Epidermal melanocyte (primary cell): Measurements from ENCODE around the gene ABHD2.

Experiments
- DNase-seq: peaks from one replicate; pipeline ENCODE4 v3.0.0; 2011; ENCODE audit warnings: low spot score; ENCODE audit not compliant: insufficient read length

The ABHD2 gene

DNA sequence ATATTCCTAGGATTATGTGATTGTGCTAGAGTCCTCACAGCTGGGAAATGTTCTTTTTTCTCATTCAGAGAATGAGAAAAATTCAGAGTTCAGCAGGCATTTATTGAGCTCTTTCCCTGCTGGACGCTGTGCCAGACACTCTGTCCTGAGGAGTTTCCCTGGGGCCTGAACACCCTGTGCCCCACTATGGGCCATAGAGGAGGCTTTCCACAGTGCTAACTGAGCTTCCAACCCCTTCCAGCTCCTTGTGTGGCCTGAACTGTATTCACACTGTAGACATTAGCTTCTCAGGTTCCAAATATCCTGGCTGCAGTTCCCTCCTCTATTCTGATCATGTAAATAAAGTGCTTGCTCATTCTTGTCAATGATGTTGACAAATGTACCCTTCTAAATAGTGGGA lies 10.0 kb downstream of the ABHD2 start:
- no peak for DNase-seq

DNA sequence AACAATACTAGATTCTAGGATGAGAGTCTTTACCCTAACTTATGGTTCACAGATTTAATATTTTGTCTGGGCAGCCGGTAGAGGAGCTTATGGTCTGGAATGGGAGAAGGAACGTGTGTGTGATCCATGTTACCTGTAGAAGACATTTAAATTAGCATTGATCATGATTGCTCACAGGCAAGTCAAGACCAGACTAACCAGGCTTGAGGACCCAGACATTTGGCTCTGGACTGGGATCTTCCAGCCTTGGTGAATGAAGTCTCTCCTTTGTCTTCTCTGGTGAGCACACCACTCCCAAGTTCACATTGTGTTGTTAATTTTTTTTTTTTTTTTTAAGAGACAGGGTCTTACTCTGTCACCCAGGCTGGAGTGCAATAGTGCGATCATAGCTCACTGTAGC lies 11.7 kb downstream of the ABHD2 start:
- DNase-seq = no peak

DNA sequence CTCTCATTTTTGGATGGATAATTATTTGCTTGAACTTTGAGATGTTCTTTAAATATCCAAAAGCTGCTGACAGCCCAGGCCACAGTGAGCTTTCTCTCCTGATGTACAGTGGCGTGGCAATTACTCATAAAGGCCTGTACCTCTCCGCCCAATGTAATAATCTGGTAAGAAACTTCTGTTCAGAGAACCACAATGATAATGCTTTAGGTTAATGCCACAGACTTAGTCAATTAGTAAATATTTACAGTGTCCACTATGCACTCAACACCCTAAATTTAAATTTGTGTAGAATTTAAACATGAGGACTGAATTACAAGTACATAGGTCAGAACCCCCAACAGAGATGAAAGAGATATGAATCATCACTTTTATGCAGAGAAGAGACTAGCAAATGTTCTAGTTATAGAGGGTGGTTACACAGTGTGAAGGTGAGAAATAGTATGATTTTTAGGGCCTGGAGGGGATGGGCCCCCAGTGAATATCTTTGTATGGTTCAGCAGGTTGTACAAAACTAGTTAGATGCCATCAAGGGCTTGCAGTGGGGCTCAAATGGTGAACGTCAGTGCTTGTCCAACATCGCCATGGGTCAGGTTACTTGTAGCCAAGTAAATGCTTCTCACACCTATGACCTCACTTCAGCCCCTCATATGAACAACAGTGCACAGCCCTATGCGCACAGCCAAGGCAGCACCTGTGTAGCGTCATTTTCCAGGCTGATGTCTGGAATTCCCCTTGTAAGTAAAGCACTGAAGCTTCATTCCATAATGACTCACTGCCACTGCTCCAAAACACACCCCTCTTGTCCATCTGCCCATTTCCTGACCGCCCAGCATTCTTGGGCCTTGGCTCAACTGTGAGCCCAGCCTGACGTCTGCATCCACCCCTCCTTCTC lies 13.3 kb downstream of the ABHD2 start:
- no peak for DNase-seq

DNA sequence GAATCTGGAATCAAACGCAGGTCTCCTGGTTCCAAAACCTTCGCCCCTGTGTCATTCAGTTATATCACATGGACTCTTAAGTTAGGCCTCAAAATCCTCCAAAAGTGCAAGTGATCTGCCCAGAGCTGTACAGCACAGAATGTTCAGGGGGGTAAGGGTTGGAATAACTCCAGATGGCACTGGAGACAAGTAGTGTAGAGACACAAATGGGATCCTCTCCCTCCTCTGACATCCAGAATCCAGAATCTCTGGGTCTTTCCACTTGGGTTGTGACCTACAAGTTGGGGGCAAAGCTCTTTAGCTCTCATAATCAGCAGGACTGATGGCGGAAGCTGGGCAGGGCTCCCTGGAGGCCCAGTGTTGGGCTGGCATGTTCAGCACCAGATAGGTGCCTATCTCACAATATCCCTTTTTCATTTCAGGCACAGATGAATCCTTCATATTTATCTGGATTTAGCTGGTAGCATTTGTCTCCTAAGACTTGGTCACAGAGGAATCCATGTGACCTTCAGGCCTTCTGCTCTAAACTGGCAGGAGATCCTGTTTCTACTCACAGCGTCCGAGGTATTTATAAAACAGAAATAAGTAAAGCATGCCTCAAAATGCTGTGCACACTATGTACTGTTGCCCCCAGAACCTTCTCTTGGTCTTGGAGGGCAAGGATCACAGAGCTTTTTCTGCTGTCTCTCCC lies 15.4 kb downstream of the ABHD2 start:
- no peak for DNase-seq

DNA sequence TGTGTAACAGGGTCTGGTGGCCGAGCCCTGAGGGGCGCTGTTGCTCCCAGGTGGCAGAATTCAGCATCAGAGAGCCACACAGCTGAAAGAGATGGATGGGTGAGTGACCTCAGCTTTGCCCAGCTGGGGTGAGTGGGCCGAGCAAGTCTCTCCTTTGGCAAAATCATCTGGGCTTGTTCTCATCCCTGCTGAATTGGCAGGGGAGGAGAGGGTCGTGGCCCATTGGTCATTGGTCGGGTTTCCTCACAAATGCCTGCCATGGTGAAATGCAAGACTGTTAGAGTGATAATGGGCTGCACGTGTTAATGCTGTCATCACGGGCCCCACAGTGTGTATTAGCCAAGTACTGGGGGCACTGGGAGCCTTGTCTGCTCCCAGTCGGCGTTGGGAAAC lies 15.9 kb downstream of the ABHD2 start:
- no peak for DNase-seq

DNA sequence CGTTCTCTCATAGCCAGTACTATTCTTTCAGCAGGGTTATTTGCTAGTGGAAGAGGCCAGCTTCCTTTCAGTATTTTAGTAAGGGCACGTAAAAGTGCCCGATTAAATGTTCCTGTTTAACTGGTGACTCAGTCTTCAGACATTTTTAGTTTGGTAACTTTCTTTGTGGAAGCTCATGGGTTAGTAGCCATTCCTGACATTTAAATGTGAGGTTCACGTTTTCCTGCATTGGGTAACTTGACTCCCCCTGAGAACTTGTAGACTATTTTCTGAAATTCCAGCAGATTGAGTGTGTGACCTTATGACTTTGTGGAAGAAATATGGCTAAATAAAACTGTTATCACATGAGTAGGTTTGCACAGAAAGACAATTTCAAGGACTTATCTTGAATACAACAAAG lies 16.9 kb downstream of the ABHD2 start:
- DNase-seq = no peak

DNA sequence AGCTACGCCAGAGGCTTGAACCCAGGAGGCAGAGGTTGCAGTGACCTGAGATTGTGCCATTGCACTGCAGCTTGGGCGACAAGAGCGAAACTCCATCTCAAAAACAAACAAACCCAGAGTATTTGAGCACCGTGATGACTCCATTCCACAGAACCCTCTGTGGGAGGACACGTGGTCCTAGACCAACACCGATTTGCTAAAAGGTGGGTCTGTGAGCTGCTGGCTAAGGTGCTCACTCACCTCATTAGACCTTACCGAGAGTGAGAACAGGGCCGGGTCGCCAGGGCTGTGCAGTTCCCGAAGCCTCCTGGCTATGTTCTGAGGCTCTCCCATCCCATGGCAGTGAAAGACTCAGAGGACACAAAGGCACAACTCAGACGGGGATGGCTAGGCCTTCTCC lies 17.9 kb downstream of the ABHD2 start:
- no peak for DNase-seq

DNA sequence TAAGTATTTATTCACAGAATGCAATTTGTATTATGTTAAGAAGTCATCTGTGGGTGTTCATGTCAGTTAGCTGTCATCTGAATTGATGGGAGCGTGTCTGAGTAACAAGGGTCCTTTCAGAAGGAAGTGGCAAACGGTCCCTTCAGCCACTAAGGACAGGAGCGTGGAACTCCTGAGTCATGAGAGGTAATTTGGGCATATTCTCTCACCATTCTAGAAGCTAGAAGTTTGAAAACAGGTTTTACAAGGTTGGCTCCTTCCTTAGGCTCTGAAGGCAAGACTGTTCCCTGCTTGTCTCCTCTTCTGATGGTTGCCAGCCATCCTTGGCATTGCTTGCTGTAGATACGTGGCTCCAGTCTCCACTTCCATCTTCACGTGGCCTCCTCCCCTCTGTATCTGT lies 19.7 kb downstream of the ABHD2 start:
- no peak for DNase-seq

DNA sequence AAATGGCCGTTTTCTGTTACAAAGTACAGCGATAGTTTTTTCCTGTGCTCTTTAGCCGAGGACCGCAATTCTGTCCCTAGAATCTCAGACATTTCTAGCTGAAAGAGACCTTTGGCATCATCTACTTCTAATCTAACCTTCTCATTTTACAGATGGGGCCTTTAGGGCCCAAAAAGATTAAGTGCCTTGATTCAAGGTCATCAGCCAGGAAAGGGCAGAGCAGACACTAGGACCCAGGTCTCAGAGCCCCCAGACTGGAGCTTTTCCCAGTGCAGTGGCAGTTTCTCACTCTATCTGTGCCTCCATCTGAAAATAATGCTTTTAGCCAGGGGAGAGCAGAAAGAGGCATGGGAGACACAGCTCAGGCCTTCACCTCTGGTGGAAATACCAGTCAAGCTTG lies 20.6 kb downstream of the ABHD2 start:
- no peak for DNase-seq

DNA sequence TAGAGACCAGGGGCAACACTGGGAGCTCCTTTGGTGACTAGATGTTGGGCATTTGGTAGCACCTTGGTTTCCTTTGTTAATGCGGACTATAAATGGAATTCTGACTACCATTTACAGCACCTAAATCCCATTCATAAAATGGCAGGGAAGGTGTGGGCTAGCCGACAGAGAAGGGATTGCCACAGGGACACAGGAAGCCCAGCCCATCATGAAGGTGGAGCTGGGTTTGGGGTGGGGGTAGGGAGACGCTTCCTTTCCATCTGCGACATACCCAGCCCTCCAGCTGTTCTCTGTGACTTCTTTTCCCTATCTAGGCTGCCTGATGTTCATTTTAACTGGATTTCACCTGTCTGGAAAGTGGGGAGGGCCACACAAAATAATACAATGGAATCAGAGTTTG lies 21.0 kb downstream of the ABHD2 start:
- DNase-seq = no peak

DNA sequence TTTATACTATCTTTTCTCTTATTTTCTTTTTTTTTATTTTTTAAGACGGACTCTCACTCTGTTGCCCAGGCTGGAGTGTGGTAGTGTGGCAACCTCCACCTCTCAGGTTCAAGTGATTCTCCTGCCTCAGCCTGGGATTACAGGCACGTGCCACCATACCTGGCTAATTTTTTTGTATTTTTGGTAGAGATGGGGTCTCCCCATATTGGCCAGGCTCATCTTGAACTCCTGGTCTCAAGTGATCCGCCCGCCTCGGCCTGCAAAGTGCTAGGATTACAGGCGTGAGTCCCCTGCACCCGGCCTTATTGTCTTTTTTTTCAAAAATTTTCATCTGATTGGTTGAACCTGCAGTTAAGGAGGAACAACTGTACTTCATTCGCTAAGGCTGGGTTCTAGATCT lies 21.8 kb downstream of the ABHD2 start:
- no peak for DNase-seq

DNA sequence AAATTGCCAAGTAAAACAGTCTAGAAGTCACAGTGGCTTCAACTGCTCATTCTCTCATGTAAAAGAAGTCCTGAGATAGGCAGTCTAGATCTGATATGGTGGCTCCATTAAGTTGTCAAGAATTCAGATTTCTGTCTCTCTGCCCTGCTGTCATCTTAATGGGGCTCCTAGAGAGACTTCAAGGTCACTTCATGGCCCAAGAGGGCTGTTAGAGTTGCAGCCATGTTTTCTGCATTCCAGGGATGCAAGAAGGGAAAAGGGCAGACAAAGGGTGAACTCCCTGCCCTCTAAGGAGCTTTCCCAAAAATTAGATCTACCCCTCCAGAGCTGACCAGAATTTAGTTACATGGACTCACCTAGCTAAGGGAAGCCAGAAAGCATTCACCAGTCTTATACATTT lies 23.1 kb downstream of the ABHD2 start:
- no peak for DNase-seq

DNA sequence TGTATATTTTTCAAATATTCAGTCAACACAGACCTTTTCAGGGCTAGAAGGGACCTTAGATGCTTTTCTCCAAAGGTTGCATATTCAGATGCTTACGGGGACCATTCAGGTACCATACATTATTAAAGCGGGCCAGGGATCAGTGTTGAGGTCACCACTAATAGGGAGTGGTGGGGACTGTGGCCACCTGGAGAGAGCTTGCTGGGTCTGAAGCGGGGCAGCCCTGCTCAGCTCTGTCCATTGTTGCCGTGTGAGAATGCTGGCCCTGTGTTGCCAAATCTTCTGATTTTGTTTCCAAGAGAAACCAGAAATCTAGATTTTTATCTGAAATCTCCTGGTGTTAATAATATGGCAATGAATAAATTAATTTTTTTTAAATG lies 23.7 kb downstream of the ABHD2 start:
- no peak for DNase-seq

DNA sequence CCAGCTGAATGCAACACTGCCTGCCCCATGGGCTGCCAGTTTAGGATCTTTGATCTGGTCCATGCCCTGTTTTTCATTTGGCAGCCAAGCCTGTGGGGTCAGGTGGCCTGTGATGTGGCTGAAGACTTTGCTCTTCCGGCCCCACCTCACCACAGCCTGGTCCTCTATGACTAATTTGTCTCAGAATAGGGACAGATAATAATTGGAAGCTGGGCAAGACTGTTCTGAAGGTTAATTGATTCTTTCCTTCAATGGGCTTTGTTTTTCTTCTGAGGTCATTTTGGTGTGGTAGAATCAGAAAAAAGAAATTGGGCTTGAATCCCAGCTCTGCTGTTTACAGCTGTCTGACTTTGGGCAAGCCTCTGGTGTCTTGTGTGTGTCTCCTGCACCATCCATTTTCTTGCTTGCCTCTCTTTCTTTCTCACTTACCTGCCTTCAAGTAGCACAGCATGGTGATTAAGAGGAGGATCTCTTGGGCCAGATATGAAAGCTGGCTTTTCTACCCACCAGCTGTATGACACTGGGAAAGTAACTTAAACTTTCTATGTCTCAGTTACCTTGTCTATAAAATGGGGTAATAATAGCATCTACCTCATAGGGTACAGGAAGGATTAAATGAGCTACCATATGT lies 24.2 kb downstream of the ABHD2 start:
- no peak for DNase-seq

DNA sequence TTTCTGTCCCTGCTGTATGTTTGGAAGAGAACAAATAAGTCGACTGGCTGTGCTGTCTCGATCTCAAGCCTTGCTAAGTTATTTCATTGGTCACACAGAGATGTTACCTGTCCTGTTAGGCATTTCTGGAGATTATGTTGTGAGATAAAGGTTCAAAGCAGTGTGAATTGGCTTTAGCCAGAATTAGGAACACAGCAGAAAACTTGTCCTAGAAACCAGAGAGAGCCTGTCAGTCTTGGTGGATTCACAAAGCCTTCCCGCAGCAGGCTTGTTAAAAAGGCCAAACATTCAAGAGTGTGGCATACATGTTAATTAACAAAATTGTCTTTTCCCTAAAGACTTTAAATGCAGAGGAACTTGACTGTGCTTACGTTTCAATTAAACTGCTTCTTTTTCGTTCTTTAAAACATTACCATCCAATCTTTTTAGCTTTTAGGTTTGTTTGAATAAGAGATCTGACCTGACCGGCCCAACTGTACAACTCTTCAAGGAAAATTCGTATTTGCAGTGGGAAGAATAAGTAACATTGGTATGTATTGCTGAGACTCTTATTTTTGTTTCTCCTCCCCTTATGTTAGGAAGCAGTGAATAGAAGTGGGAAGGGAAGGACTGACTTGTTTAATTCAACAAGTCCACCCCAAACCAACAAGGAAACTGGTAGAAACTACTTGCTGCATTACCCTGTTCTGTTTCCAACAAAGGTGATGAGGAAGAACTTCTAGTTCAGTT lies 25.2 kb downstream of the ABHD2 start:
- DNase-seq = no peak

DNA sequence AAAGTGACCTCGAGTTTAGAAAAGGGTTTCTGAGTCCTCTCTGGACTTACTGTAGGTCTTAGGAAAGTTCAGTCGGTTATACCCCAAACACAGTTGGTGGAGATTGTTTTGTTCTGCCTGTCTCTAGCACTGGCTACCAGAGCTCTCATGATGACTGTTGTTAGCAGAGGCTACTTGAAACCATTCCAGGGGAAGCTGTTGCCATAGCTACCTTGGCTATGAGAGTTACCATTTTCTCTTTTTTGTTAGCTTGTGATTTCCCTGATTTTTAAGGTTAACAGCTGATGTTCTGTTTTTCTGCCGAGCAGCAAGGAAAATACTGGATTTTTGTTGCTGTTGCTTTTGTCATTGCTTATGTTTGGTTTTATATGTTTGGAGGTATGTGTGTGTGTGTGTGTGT lies 26.7 kb downstream of the ABHD2 start:
- no peak for DNase-seq

DNA sequence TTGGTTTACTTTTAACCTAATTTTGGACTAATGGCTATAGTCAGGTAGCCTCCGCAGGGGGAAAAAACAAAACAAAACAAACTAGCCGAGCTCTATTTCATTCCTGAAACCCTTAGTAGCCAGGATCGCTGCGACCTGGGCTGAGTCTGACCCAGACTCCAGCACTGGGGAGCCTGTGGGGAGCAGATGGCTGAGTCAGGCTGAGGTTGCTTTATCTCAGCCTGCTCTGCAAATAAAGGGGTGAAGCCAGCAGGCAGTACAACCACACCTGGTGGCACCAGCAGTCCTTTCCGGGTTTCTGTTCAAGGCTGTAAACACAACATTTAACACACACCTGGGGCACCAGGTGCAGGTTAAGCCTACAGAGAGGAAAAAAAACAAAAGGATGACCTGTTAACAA lies 27.3 kb downstream of the ABHD2 start:
- DNase-seq = no peak

DNA sequence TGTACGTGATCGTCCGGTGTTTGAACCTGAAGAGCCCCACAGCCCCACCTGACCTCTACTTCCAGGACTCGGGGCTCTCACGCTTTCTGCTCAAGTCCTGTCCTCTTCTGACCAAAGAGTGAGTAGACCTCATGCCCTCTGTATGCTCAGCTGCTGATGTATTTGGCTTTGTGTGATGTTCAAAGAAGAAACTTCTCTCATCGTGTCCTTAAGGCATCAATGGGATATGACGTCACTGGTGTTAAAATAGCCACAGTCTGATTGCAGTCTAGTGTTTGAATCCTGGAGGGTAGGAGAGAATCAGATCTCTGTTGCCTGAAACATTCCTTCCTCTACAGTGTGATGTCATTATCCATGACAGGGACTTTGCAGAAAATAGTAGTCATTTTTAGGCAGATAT lies 28.1 kb downstream of the ABHD2 start:
- no peak for DNase-seq

DNA sequence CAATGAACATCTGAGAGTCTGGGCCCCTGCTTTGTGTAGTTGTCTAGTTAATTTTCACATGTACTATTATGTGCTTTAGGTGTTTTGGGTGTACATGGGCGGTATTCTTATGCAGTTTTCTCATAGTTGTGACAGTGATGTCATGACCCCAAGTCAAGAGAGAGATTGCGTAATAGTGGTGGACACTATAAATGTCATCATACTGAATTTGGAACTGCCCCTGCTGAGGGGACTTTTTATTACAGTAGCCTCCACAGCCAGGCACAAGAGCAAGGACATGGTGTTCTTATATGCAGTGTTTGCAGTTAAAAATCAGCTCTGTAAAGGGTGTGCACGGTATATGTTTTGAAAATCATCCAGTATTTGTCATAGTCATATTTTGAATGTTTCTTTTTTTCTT lies 29.5 kb downstream of the ABHD2 start:
- no peak for DNase-seq

DNA sequence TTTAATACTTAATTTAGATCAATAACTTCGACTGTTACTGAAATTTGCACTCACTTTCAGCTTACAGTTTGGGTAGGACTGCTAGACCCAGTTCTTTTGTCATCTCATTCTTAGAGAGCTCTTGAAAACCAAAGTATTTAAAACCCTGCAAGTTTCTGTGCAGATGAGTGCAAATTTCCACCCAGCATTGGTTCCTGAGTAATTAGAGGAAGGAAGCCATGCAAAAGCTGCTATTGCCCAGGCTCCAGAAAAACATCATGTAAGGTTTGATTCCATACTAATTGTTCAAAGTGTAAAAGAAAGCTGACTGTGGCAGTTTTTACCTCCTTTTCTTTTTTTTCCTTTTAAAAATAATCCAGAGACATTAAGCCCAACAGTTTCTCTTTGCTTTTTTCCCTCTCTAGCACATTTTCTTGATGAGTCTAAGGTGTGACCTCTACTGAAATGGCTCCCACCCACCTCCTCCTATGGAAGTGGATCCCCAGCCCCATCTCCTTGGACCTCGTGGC lies 30.3 kb downstream of the ABHD2 start:
- no peak for DNase-seq
